ENCODE results near the gene SYNC. TPM values are rescaled to one million over a fixed set of nuclear protein-coding genes. Genes with fewer than 3 reads are reported as not detected.
A peak's percentile ranks its signal among the peaks of the same experiment; 100 is the strongest.

Gene SYNC
- total RNA-seq, 1 experiment from 2014 or later: 1.9 TPM

GRCh38 chr1:32666901-32667566 lies 35.5 kb downstream of the SYNC start:
- Mint-ChIP-seq H3K36me3 (ENCODE audit: insufficient read depth, unreplicated experiment) (peaks cover 93% of the 10 kb centered on the region), H3K27ac (ENCODE audit: low read depth, unreplicated experiment) (no peak overlapping the region), H3K4me3 (ENCODE audit: unreplicated experiment) (no peak overlapping the region), H3K9me3 (ENCODE audit: unreplicated experiment) (no peaks in the 10 kb centered on the region), H3K27me3 (ENCODE audit: insufficient read depth, unreplicated experiment) (no peaks in the 10 kb centered on the region), H3K4me1 (ENCODE audit: insufficient read depth, unreplicated experiment) (no peaks in the 10 kb centered on the region)
- TF ChIP-seq, protein P1, sequence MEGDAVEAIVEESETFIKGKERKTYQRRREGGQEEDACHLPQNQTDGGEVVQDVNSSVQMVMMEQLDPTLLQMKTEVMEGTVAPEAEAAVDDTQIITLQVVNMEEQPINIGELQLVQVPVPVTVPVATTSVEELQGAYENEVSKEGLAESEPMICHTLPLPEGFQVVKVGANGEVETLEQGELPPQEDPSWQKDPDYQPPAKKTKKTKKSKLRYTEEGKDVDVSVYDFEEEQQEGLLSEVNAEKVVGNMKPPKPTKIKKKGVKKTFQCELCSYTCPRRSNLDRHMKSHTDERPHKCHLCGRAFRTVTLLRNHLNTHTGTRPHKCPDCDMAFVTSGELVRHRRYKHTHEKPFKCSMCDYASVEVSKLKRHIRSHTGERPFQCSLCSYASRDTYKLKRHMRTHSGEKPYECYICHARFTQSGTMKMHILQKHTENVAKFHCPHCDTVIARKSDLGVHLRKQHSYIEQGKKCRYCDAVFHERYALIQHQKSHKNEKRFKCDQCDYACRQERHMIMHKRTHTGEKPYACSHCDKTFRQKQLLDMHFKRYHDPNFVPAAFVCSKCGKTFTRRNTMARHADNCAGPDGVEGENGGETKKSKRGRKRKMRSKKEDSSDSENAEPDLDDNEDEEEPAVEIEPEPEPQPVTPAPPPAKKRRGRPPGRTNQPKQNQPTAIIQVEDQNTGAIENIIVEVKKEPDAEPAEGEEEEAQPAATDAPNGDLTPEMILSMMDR (IDR thresholded peaks at IDR 0.05; ENCODE audit: unreplicated experiment): no peak
- ChIA-PET POLR2A (no interaction called here), CTCF (interaction anchor here (0.7 kb wide), 1 partner anchor 38 kb away, joined by 3 read pairs; no protein-coding TSS in a partner anchor)
- intact Hi-C loops (cut with micrococcal nuclease): no loop called here
- no peak for DNase-seq (ENCODE audit: unreplicated experiment)
- no TSS peak for BruUV-seq (replicated peaks)

GRCh38 chr1:32665915-32666314 lies 36.7 kb downstream of the SYNC start:
- intact Hi-C loops (cut with micrococcal nuclease): no loop called here
- TF ChIP-seq, protein P1 (IDR thresholded peaks at IDR 0.05; ENCODE audit: unreplicated experiment): no peak
- BruUV-seq (replicated peaks): no TSS peak
- POLR2A ChIA-PET: no interaction called here
- Mint-ChIP-seq H3K27me3 (ENCODE audit: insufficient read depth, unreplicated experiment) (no peaks in the 10 kb centered on the region), H3K4me3 (ENCODE audit: unreplicated experiment) (no peak overlapping the region), H3K4me1 (ENCODE audit: insufficient read depth, unreplicated experiment) (no peaks in the 10 kb centered on the region), H3K36me3 (ENCODE audit: insufficient read depth, unreplicated experiment) (peaks cover 93% of the 10 kb centered on the region), H3K9me3 (ENCODE audit: unreplicated experiment) (no peaks in the 10 kb centered on the region), H3K27ac (ENCODE audit: low read depth, unreplicated experiment) (no peak overlapping the region)
- no peak for DNase-seq (ENCODE audit: unreplicated experiment)
- CTCF ChIA-PET: interaction anchor here (0.7 kb wide), 1 partner anchor 631 kb away, joined by 4 read pairs; no protein-coding TSS in a partner anchor

DNA sequence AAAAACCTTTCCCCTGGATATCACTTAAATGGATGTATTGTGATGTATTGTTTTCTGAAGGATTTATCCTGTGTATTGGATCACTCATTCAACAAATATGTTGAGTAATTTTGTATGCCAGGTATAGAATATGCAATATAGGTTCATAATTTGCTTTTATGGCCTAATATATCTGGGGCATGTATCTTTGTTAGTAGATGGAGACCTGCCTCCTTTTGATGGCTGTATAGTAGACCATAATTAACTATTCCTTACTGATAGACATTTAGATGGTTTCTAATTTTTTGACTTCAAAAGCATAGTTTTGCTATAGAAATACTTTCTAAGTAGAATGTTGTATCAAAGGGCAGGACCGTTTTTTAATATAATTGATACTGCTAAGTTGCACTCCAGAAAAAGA lies 43.0 kb downstream of the SYNC start:
- DNase-seq (ENCODE audit: unreplicated experiment): no peak

GRCh38 chr1:32652244-32652962 lies 50.2 kb downstream of the SYNC start:
- BruUV-seq (replicated peaks): no TSS peak
- Mint-ChIP-seq H3K4me3 (ENCODE audit: unreplicated experiment) (peak overlapping the region; percentile 97), H3K27ac (ENCODE audit: low read depth, unreplicated experiment) (peak overlapping the region; percentile 100), H3K4me1 (ENCODE audit: insufficient read depth, unreplicated experiment) (peaks cover 14% of the 10 kb centered on the region), H3K9me3 (ENCODE audit: unreplicated experiment) (no peaks in the 10 kb centered on the region), H3K27me3 (ENCODE audit: insufficient read depth, unreplicated experiment) (no peaks in the 10 kb centered on the region), H3K36me3 (ENCODE audit: insufficient read depth, unreplicated experiment) (peaks cover 60% of the 10 kb centered on the region)
- intact Hi-C loops (cut with micrococcal nuclease): no loop called here
- TF ChIP-seq, protein P1 (IDR thresholded peaks at IDR 0.05; ENCODE audit: unreplicated experiment): no peak
- DNase-seq (ENCODE audit: unreplicated experiment): no peak
- ChIA-PET CTCF (interaction anchor here (0.6 to 1.3 kb wide), 5 partner anchors 15 to 241 kb away, joined by 3 to 6 read pairs (median 4); no protein-coding TSS in a partner anchor), POLR2A (interaction anchor here (0.6 to 4.3 kb wide), 12 partner anchors 15 to 300 kb away, joined by 3 to 31 read pairs (median 4); partner anchors contain the start of genes BSDC1, S100PBP and YARS1)

More for the DNA sequence above, 43.0 kb downstream of the SYNC start:
- intact Hi-C loops (cut with micrococcal nuclease): no loop called here
- POLR2A ChIA-PET: interaction anchor here (1.4 kb wide), 1 partner anchor 8 kb away, joined by 7 read pairs; the partner anchor contains the start of gene RBBP4
- TF ChIP-seq, protein P1 (IDR thresholded peaks at IDR 0.05; ENCODE audit: unreplicated experiment): no peak
- Mint-ChIP-seq H3K27me3 (ENCODE audit: insufficient read depth, unreplicated experiment) (no peaks in the 10 kb centered on the region), H3K36me3 (ENCODE audit: insufficient read depth, unreplicated experiment) (peaks cover 85% of the 10 kb centered on the region), H3K9me3 (ENCODE audit: unreplicated experiment) (no peaks in the 10 kb centered on the region), H3K4me3 (ENCODE audit: unreplicated experiment) (no peak overlapping the region), H3K27ac (ENCODE audit: low read depth, unreplicated experiment) (no peak overlapping the region), H3K4me1 (ENCODE audit: insufficient read depth, unreplicated experiment) (peaks cover 8% of the 10 kb centered on the region)
- BruUV-seq (replicated peaks): no TSS peak
- CTCF ChIA-PET: no interaction called here

All from MCF 10A (cell line).